Heart left ventricle (tissue), 16 donors: ENCODE measurements around the gene HUS1B. TPM values are rescaled to one million over a fixed set of nuclear protein-coding genes. Genes with fewer than 3 reads are reported as not detected.
"Not testable (repeated sequence)": the region's sequence is repeated elsewhere in the genome, so short reads cannot be mapped to it uniquely, and the experiment has no call there.

Experiments
- ATAC-seq, 4 donors: fragments of 200-7000 bp; cut with Tn5 transposase; one replicate each; pipeline ENCODE4 v1.9.1; 2020 to 2022; ENCODE audit warnings: moderate library complexity in 4 of 4, mild to moderate bottlenecking in 3 of 4, moderate number of reproducible peaks in 1 of 4
- DNase-seq, 5 donors: peaks; one replicate each; pipeline ENCODE4 v3.0.0-alpha.2; 2020
- H3K27ac ChIP-seq, 12 donors: fragments of 200-600 bp; sonication (generic) in 4 of 12; one replicate each; pipeline versions ENCODE4 v1.5.0 to v1.8.0; 2016 to 2022; ENCODE audit warnings: mild to moderate bottlenecking in 2 of 12
- H3K27me3 ChIP-seq, 9 donors: fragments of 200-600 bp; sonication (generic) in 2 of 9; one replicate each; pipeline versions ENCODE4 v1.5.1 to v1.8.0; 2016 to 2022; ENCODE audit warnings: mild to moderate bottlenecking in 3 of 9
- H3K36me3 ChIP-seq, 9 donors: fragments of 200-600 bp; sonication (generic) in 2 of 9; one replicate each; pipeline versions ENCODE4 v1.5.0 to v1.8.0; 2018 to 2022; ENCODE audit warnings: mild to moderate bottlenecking in 2 of 9
- H3K4me1 ChIP-seq, 12 donors: fragments of 200-600 bp; sonication (generic) in 4 of 12; one replicate each; pipeline versions ENCODE4 v1.5.0 to v1.8.0; 2016 to 2022; ENCODE audit warnings: mild to moderate bottlenecking in 3 of 12
- H3K4me3 ChIP-seq, 12 donors: fragments of 200-600 bp; sonication (generic) in 4 of 12; one replicate each; pipeline versions ENCODE4 v1.5.0 to v1.8.0; 2017 to 2022; ENCODE audit warnings: mild to moderate bottlenecking in 9 of 12, moderate library complexity in 4 of 12
- H3K9me3 ChIP-seq, 12 donors: fragments of 200-600 bp; sonication (generic) in 4 of 12; one replicate each; pipeline versions ENCODE4 v1.5.0 to v1.8.0; 2016 to 2022; ENCODE audit warnings: mild to moderate bottlenecking in 1 of 12
- POLR2A ChIP-seq, 2 donors: fragments of 450-650 bp; IDR thresholded peaks; one replicate each; pipeline ENCODE4 v1.6.1; 2017; ENCODE audit warnings: antibody characterized with exemption in 2 of 2, mild to moderate bottlenecking in 2 of 2, moderate library complexity in 2 of 2
- WGBS, 4 donors: extraction: QIAGEN DNeasy Blood & Tissue Kit in 2 of 4; methylation state at CpG; one replicate each; pipeline versions ENCODE4 v1.1.5 to v1.1.7; 2013 to 2018; 5-methylcytosine and 5-hydroxymethylcytosine counted together
- intact Hi-C, 10 donors: fragments of 100-400 bp; cut with DNase I; formaldehyde crosslinking; loops; one replicate each; pipeline versions ENCODE4 v1.11.1 to v1.14.2; 2022
- polyA plus RNA-seq, 2 donors: library from polyadenylated mRNA; stranded (reverse); fragments of 200-250 nt; gene quantifications; one replicate each; pipeline ENCODE4 v1.2.3, GENCODE V29; 2013
- total RNA-seq, 9 donors: library from RNA; depleted of rRNA in 2 of 9; stranded (reverse); fragments of >200 nt in 2 of 9; fragmentation: NEBNext Ultra II Directional in 3 of 9; extraction: Animal tissue kit (Norgen Biotek cat#: 25700) in 3 of 9; gene quantifications; one replicate each; pipeline versions ENCODE4 v1.1.0 to v1.2.4, GENCODE V29; 2016 to 2023
- TF ChIP-seq, protein P1 (sequence below), 12 donors: fragments of 200-600 bp; sonication (generic) in 4 of 12; IDR thresholded peaks; one replicate each; pipeline versions ENCODE4 v1.5.0 to v1.8.0; 2018 to 2022; ENCODE audit warnings: antibody characterized with exemption in 12 of 12, mild to moderate bottlenecking in 5 of 12
- donor health status: ischemic (EF 13 %, LVEDD 7.1; RV severe dilation, severe dysfunction).
- donor health status: healthy with polysubstance abuse.
- donor health status: DM: no; HTN: yes; CAD: no.
- donor health status: DM: no; HTN: no; CAD: no.
- donor health status: ischemic (EF 25% LVEDD 6.9; RV normal size, moderate dysfunction).
- donor health status: ischemic (EF 25% LVEDD 5.7; RV mildly dilated, moderate dysfunction).
- donor health status: healthy.
- donor health status: DM: yes; HTN: yes; CAD: no.
- donor health status: ischemic (EF 35%, LVEDD 5.7; RV mildly dilated, moderate dysfunction).
- donor health status: nonischemic (EF 11% LVEDD 7.7; RV severe dilation, severe dysfunction).
- donor health status: DM: yes; HTN: yes; CAD: no.
- donor health status: PGD.
- donor health status: ischemic (EF 29% LVEDD 5.4; RV normal size, mild dysfunction).
- donor health status: nonischemic (EF 23%, LVEDD 6.1; RV moderate dilation, normal function).

The HUS1B gene
- total and polyA plus RNA-seq, 11 donors = 0.19 to 0.80 (median 0.39) TPM; not detected in 6

DNA sequence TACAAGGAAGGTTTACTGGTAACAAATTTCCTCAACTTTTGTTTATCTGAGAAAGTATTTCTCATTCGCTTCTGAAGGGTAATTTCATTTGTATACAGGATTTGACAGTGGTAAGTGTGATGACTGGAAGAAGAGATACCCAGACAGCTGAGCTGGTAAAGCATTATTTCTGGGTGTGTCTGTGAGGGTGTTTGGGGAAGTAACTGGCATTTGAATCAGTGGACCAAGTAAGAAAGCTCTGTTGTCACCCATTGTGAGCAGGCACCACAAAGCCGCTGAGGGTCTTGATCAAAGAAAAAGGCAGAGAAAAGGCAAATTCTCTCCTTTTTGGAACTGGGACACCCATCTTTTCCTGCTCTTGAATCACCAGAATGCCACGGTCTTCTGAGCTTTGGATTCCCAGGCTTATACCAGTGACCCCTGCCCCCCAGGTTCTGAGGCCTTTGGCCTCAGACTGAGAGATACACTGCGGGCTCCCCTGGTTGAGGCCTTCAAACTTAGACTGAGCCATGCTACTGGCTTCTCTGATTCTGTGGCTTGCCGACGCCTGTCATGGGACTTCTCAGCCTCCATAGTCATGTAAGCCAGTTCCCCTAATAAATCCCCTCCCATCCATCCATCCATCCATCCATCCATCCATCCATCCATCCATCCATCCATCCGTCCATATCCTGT lies 10.5 kb upstream of the HUS1B start:
- H3K36me3 ChIP-seq = no peaks in the 10 kb centered on the region
- DNase-seq (no peak), ATAC-seq (no peak)
- H3K27me3 ChIP-seq = no peaks in the 10 kb centered on the region
- intact Hi-C loops = no loop called here
- no peak for TF ChIP-seq POLR2A (IDR thresholded peaks at IDR 0.05)
- TF ChIP-seq, protein P1, sequence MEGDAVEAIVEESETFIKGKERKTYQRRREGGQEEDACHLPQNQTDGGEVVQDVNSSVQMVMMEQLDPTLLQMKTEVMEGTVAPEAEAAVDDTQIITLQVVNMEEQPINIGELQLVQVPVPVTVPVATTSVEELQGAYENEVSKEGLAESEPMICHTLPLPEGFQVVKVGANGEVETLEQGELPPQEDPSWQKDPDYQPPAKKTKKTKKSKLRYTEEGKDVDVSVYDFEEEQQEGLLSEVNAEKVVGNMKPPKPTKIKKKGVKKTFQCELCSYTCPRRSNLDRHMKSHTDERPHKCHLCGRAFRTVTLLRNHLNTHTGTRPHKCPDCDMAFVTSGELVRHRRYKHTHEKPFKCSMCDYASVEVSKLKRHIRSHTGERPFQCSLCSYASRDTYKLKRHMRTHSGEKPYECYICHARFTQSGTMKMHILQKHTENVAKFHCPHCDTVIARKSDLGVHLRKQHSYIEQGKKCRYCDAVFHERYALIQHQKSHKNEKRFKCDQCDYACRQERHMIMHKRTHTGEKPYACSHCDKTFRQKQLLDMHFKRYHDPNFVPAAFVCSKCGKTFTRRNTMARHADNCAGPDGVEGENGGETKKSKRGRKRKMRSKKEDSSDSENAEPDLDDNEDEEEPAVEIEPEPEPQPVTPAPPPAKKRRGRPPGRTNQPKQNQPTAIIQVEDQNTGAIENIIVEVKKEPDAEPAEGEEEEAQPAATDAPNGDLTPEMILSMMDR (IDR thresholded peaks at IDR 0.05) = no peak
- WGBS, 4 donors = 92 to 97% (median 95%) methylated on average over 1 to 7 of the region's 7 CpGs
- no peak overlapping the region for H3K4me3 ChIP-seq
- peaks cover 0 to 7% (median 0%) of the 10 kb centered on the region in 12 donors for H3K4me1 ChIP-seq
- H3K9me3 ChIP-seq = peaks cover 0 to 28% (median 0%) of the 10 kb centered on the region in 12 donors
- no peak overlapping the region for H3K27ac ChIP-seq

DNA sequence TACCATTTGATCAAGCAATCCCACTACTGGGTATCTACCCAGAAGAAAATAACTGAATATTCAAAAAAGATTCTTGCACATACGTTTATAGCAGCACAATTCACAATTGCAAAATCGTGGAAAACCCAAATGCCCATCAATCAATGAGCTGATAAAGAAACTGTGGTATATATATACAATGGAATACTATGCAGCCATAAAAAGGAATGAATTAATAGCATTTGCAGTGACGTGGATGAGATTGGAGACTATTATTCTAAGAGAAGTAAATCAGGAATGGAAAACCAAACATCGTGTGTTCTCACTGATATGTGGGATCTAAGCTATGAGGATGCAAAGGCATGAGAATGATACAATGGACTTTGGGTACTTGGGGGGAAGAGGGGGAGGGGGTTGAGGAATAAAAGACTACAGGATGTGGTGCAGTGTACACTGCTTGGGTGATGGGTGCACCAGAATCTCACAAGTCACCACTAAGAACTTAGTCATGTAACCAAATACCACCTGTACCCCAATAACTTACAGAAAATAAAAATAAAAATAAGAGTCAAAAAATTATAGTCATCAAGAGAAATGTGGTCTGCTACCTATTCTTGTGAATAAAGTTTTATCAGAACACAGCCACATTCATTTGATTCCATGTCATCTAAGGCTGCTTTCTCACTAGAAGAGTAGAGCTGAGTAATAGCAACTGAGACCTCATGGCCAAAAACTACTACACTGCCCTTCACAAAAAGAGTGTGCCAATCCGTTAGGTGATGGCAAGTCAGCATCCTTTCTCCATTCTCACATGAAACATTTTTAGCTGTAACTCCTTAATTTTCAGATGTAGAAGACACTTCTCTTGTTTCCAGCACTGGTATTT lies 8.7 kb upstream of the HUS1B start:
- 93 to 97% (median 94%) methylated on average over 5 of the region's 5 CpGs for WGBS, 4 donors

DNA sequence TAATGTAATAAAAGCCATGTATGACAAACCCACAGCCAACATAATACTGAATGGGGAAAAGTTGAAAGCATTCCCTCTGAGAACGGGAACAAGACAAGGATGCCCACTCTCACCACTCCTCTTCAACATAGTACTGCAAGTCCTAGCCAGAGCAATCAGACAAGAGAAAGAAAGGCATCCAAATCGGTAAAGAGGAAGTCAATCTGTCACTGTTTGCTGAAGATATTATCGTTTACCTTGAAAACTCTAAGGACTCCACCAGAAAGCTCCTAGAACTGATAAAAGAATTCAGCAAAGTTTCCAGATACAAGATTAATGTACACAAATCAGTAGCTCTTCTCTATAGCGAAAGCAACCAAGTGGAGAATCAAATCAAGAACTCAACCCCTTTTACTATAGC lies 6.9 kb upstream of the HUS1B start:
- DNase-seq, ATAC-seq, H3K4me3 ChIP-seq, intact Hi-C loops, H3K27me3 ChIP-seq, H3K36me3 ChIP-seq, H3K27ac ChIP-seq: not testable (repeated sequence)
- peaks cover 0 to 23% (median 10%) of the 10 kb centered on the region in 12 donors for H3K4me1 ChIP-seq
- 73 to 82% (median 80%) methylated on average over 4 of the region's 4 CpGs for WGBS, 4 donors
- peaks cover 0 to 23% (median 0%) of the 10 kb centered on the region in 12 donors for H3K9me3 ChIP-seq

More for the DNA sequence above, 8.7 kb upstream of the HUS1B start:
- TF ChIP-seq, protein P1 (IDR thresholded peaks at IDR 0.05) = no peak
- no peak for TF ChIP-seq POLR2A (IDR thresholded peaks at IDR 0.05)
- Histone ChIP-seq H3K4me3 (no peak overlapping the region), H3K4me1 (peaks cover 0 to 13% (median 1%) of the 10 kb centered on the region in 12 donors), H3K27me3 (no peaks in the 10 kb centered on the region), H3K27ac (no peak overlapping the region), H3K36me3 (no peaks in the 10 kb centered on the region), H3K9me3 (peaks cover 0 to 23% (median 0%) of the 10 kb centered on the region in 12 donors)
- DNase-seq (no peak), ATAC-seq (no peak)
- intact Hi-C loops = no loop called here

DNA sequence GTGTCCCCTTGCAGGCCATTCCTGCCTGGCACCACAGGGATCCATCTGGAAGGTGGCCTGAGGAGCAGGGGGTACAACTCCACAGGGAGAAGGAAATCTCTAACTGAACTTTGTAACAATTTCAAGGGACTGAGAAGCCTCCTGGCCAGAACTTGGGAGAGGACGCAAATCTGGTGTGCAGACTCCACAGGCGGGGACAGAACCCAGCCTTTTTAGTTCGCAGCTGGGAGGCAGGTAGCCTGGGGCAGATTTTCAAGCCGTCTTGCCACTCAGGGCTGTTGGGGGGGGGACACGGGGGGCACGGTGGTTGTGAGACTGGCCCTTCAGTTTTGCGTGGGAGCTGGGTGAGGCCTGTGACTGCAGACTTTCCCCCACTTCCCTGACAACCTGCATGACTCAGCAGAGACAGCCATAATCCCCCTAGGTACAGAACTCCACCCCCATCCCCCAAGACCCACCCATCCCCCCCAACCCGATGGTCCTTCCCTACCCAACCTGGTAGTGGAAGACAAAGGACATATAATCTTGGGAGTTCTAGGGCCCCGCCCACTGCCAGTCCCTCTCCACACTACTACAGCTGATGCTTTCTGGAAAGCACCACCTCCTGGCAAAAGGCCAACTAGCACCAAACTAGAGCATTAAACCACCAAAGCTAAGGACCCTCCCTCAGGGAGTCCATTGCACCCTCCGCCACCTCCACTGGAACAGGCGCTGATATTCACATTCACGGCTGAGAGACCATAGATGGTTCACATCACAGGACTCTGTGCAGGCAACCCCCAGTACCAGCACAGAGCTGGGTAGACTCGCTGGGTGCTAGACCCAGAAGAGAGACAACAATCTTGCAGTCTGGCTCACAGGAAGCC lies 3.0 kb upstream of the HUS1B start:
- WGBS, 4 donors = 73 to 84% (median 79%) methylated on average over 9 to 13 of the region's 13 CpGs
- peak in 1 of 4 donors; percentile 18 for ATAC-seq
- H3K4me1 ChIP-seq = peaks cover 0 to 37% (median 24%) of the 10 kb centered on the region in 12 donors
- intact Hi-C loops = no loop called here
- no peak overlapping the region for H3K27ac ChIP-seq
- H3K9me3 ChIP-seq = peaks cover 0 to 23% (median 0%) of the 10 kb centered on the region in 12 donors
- no peaks in the 10 kb centered on the region for H3K27me3 ChIP-seq
- no peak for DNase-seq
- TF ChIP-seq, protein P1 (IDR thresholded peaks at IDR 0.05) = no peak
- TF ChIP-seq POLR2A (IDR thresholded peaks at IDR 0.05) = no peak
- no peak overlapping the region for H3K4me3 ChIP-seq
- H3K36me3 ChIP-seq = peaks cover 0 to 9% (median 0%) of the 10 kb centered on the region in 9 donors
